Lower lobe of right lung (tissue), 2 donors: ENCODE data around the gene VKORC1. TPM values are rescaled to one million over a fixed set of nuclear protein-coding genes. Genes with fewer than 3 reads are reported as not detected.
A peak's percentile ranks its signal among the peaks of the same experiment; 100 is the strongest.

Experiments used
- ATAC-seq, 2 donors: fragments of 200-7000 bp; cut with Tn5 transposase; one replicate each; pipeline ENCODE4 v1.9.1; 2020 to 2022; ENCODE audit warnings: mild to moderate bottlenecking in 2 of 2, moderate library complexity in 2 of 2
- DNase-seq: peaks from one replicate; pipeline ENCODE4 v3.0.0-alpha.2; 2020
- H3K27ac ChIP-seq: fragments of 200-600 bp; one replicate; pipeline ENCODE4 v1.8.0; 2022
- H3K27me3 ChIP-seq: fragments of 200-600 bp; one replicate; pipeline ENCODE4 v1.8.0; 2022; ENCODE audit warnings: low read depth
- H3K36me3 ChIP-seq: fragments of 200-600 bp; one replicate; pipeline ENCODE4 v1.8.0; 2022; ENCODE audit warnings: mild to moderate bottlenecking
- H3K4me1 ChIP-seq: fragments of 200-600 bp; one replicate; pipeline ENCODE4 v1.8.0; 2022
- H3K4me3 ChIP-seq: fragments of 200-600 bp; one replicate; pipeline ENCODE4 v1.8.0; 2022; ENCODE audit warnings: mild to moderate bottlenecking
- H3K9me3 ChIP-seq: fragments of 200-600 bp; one replicate; pipeline ENCODE4 v1.8.0; 2022
- CTCF ChIP-seq: fragments of 200-600 bp; IDR thresholded peaks from one replicate; pipeline ENCODE4 v1.8.0; 2022; ENCODE audit warnings: antibody characterized with exemption, mild to moderate bottlenecking
- intact Hi-C: fragments of 100-400 bp; cut with DNase I; formaldehyde crosslinking; loops from one replicate; pipeline ENCODE4 v1.11.0; 2022
- total RNA-seq: library from RNA; stranded (reverse); fragmentation: NEBNext Ultra II Directional; extraction: Animal tissue kit (Norgen Biotek cat#: 25700); gene quantifications from one replicate; pipeline ENCODE4 v1.2.1, GENCODE V29; 2021
- donor health status: DM: no; HTN: yes; CAD: no; lungs with severe emphysema.

Gene VKORC1
- total RNA-seq, 1 donor from 2014 or later, result 65.6 TPM

- Histone ChIP-seq H3K9me3 (no peaks in the 10 kb centered on the region), H3K27me3 (no peaks in the 10 kb centered on the region), H3K4me1 (peaks cover 18% of the 10 kb centered on the region), H3K4me3 (no peak overlapping the region), H3K36me3 (peaks cover 56% of the 10 kb centered on the region), H3K27ac (no peak overlapping the region)
- no peak for ATAC-seq
- DNase-seq, result no peak
- no peak for TF ChIP-seq CTCF
- intact Hi-C loops, result no loop called here
These were observed 17.6 kb downstream of the VKORC1 start for GRCh38 chr16:31077024-31077423.

- intact Hi-C loops, result no loop called here
- no peaks in the 10 kb centered on the region for H3K9me3 ChIP-seq
- no peak overlapping the region for H3K4me3 ChIP-seq
- no peak overlapping the region for H3K27ac ChIP-seq
- H3K27me3 ChIP-seq, result no peaks in the 10 kb centered on the region
- peaks cover 53% of the 10 kb centered on the region for H3K36me3 ChIP-seq
- peaks cover 24% of the 10 kb centered on the region for H3K4me1 ChIP-seq
- DNase-seq, result no peak
- no peak for ATAC-seq
- no peak for TF ChIP-seq CTCF
These were observed 18.3 kb downstream of the VKORC1 start for GRCh38 chr16:31076319-31076718.

GRCh38 chr16:31074814-31075183, 19.8 kb downstream of the VKORC1 start:
- DNase-seq, result no peak
- peaks cover 38% of the 10 kb centered on the region for H3K36me3 ChIP-seq
- intact Hi-C loops, result no loop called here
- no peaks in the 10 kb centered on the region for H3K27me3 ChIP-seq
- H3K9me3 ChIP-seq, result no peaks in the 10 kb centered on the region
- peaks cover 24% of the 10 kb centered on the region for H3K4me1 ChIP-seq
- H3K27ac ChIP-seq, result peak overlapping the region; percentile 97
- ATAC-seq, result no peak
- peak overlapping the region; percentile 99 for H3K4me3 ChIP-seq
- TF ChIP-seq CTCF, result no peak

- Histone ChIP-seq H3K4me1 (peaks cover 24% of the 10 kb centered on the region), H3K27ac (peak within 1 kb of the TSS; percentile 97), H3K36me3 (peaks cover 32% of the 10 kb centered on the region), H3K4me3 (peak within 1 kb of the TSS; percentile 99), H3K27me3 (no peaks in the 10 kb centered on the region), H3K9me3 (no peaks in the 10 kb centered on the region)
- ATAC-seq (peak; percentile 96), DNase-seq (peak; percentile 99)
- no peak for TF ChIP-seq CTCF
- intact Hi-C loops, result no loop called here
These were observed 20.4 kb downstream of the VKORC1 start, which contains the start of the genes ZNF646 and ZNF668 for GRCh38 chr16:31073970-31074813. Gene ZNF646 (plus strand): TSS chr16:31074422. CDS start chr16:31076325, 1,903 bp downstream. Gene ZNF668 (minus strand): TSS chr16:31074240. CDS start chr16:31064459, 9,781 bp downstream.

- TF ChIP-seq CTCF, result no peak
- Histone ChIP-seq H3K4me3 (peak overlapping the region; percentile 99), H3K36me3 (peaks cover 24% of the 10 kb centered on the region), H3K27me3 (no peaks in the 10 kb centered on the region), H3K9me3 (no peaks in the 10 kb centered on the region), H3K27ac (peak overlapping the region; percentile 97), H3K4me1 (peaks cover 24% of the 10 kb centered on the region)
- DNase-seq (peak; percentile 94), ATAC-seq (peak; percentile 92 to 94)
- intact Hi-C loops, result no loop called here
These were observed 21.2 kb downstream of the VKORC1 start for GRCh38 chr16:31073142-31073969.
